GM12878 (cell line): ENCODE data around the gene CAV1. TPM values are rescaled to one million over a fixed set of nuclear protein-coding genes. Genes with fewer than 3 reads are reported as not detected.

Experiments
- ATAC-seq: fragments of 200-7000 bp; cut with Tn5 transposase; 3 replicates; pipeline ENCODE4 v1.9.1; 2020; ENCODE audit warnings: mild to moderate bottlenecking, moderate library complexity
- BruUV-seq: library from RNA; stranded (reverse); fragments of 400-500 nt; replicated peaks from 2 replicates; lab custom pipeline; 2021; lab: Mats Ljungman, UMichigan
- CTCF ChIA-PET: fragments of 300-600 bp; sonication (Branson Sonifier 250); formaldehyde crosslinking; extraction: SDS; loops from one replicate; lab custom pipeline; 2021; ENCODE audit warnings: inconsistent platforms; lab: Yijun Ruan, JAX
- POLR2A ChIA-PET: fragments of 350-600 bp; formaldehyde crosslinking; extraction: SDS; loops from one replicate; lab custom pipeline; 2021; ENCODE audit warnings: inconsistent platforms; lab: Charles Lee
- RAD21 ChIA-PET: fragments of 300-600 bp; sonication (Branson Sonifier 250); formaldehyde crosslinking; loops from one replicate; lab custom pipeline; 2023; ENCODE audit warnings: antibody characterized with exemption; ENCODE audit not compliant: unreplicated experiment; lab: Charles Lee
- SMC1A ChIA-PET: fragments of 300-600 bp; sonication (Branson Sonifier 250); formaldehyde crosslinking; loops from one replicate; lab custom pipeline; 2023; ENCODE audit not compliant: unreplicated experiment, uncharacterized antibody; lab: Charles Lee
- DNase-seq: peaks from one replicate; pipeline ENCODE4 v3.0.0-alpha.2; 2011; ENCODE audit warnings: low read depth, low spot score
- FAIRE-seq: peaks from 3 replicates; lab custom pipeline; 2011; peaks lifted over from hg19 to GRCh38; lab: Jason Lieb, UNC
- H2AFZ ChIP-seq: 2 replicates; pipeline ENCODE4 v1.6.0; 2011; ENCODE audit warnings: low read depth, low read length, control low read depth; ENCODE audit not compliant: control insufficient read depth
- H3K27ac ChIP-seq: 2 replicates; pipeline ENCODE4 v1.5.1; 2011; ENCODE audit warnings: control low read depth; ENCODE audit not compliant: control insufficient read depth, insufficient read depth
- H3K27me3 ChIP-seq, 2 experiments: replicated peaks in 1 of 2; 2 replicates each; pipeline versions ENCODE4 v1.6.0 to v1.6.1; 2011; ENCODE audit warnings: low read length in 1 of 2; ENCODE audit not compliant: control insufficient read depth in 2 of 2, insufficient read depth in 2 of 2
- H3K36me3 ChIP-seq, 2 experiments: 2 replicates each; pipeline ENCODE4 v1.5.1; 2011; ENCODE audit warnings: low read length in 1 of 2; ENCODE audit not compliant: control insufficient read depth in 2 of 2, insufficient read depth in 2 of 2
- H3K4me1 ChIP-seq: 2 replicates; pipeline ENCODE4 v1.6.1; 2011; ENCODE audit warnings: mild to moderate bottlenecking, low read length, moderate library complexity, mixed read lengths; ENCODE audit not compliant: control insufficient read depth, insufficient read depth
- H3K4me2 ChIP-seq: 2 replicates; pipeline ENCODE4 v1.6.0; 2011; ENCODE audit warnings: control low read depth; ENCODE audit not compliant: control insufficient read depth, insufficient read depth
- H3K4me3 ChIP-seq: fragments of 200-600 bp; sonication (generic); 2 replicates; pipeline ENCODE4 v1.5.1; 2016
- H3K79me2 ChIP-seq: 2 replicates; pipeline ENCODE4 v1.6.0; 2011; ENCODE audit warnings: low read length; ENCODE audit not compliant: control insufficient read depth, insufficient read depth
- H3K9ac ChIP-seq: 2 replicates; pipeline ENCODE4 v1.8.0; 2011; ENCODE audit warnings: low read length, control low read depth, mixed read lengths; ENCODE audit not compliant: control insufficient read depth, insufficient read depth
- H3K9me3 ChIP-seq: replicated peaks from 3 replicates; pipeline ENCODE4 v1.5.1; 2011; ENCODE audit warnings: mild to moderate bottlenecking, low read length; ENCODE audit not compliant: control insufficient read depth, insufficient read depth
- H4K20me1 ChIP-seq: 2 replicates; pipeline ENCODE4 v1.6.0; 2011; ENCODE audit not compliant: control insufficient read depth, insufficient read depth
- ATF3 ChIP-seq: IDR thresholded peaks from 2 replicates; pipeline ENCODE4 v1.6.1; 2011; ENCODE audit warnings: low read depth, mild to moderate bottlenecking, low read length, moderate library complexity, borderline replicate concordance; ENCODE audit errors: extremely low read depth
- ATF7 ChIP-seq: fragments of 450-650 bp; IDR thresholded peaks from 2 replicates; pipeline ENCODE4 v1.6.1; 2016; ENCODE audit warnings: low read depth, mild to moderate bottlenecking
- BRCA1 ChIP-seq: IDR thresholded peaks from 2 replicates; pipeline ENCODE4 v1.6.1; 2011; ENCODE audit warnings: low read depth, low read length, improper control_type of control experiment
- EP300 ChIP-seq, 2 experiments: fragments of 150-350 bp in 1 of 2; IDR thresholded peaks; 2 replicates each; pipeline ENCODE4 v1.6.1; 2011 to 2012; ENCODE audit warnings: low read depth in 2 of 2, low read length in 2 of 2, borderline replicate concordance in 1 of 2, improper control_type of control experiment in 1 of 2, inconsistent platforms in 1 of 2; ENCODE audit not compliant: control insufficient read depth in 1 of 2
- MLLT1 ChIP-seq: fragments of 450-650 bp; IDR thresholded peaks from 2 replicates; pipeline ENCODE4 v1.6.1; 2016; ENCODE audit warnings: mild to moderate bottlenecking
- MYC ChIP-seq: IDR thresholded peaks from 2 replicates; pipeline ENCODE4 v1.6.1; 2011; ENCODE audit warnings: mild to moderate bottlenecking, low read length, moderate library complexity, inconsistent platforms; ENCODE audit not compliant: insufficient read depth, insufficient replicate concordance, insufficient read length, severe bottlenecking
- NFXL1 ChIP-seq: fragments of 450-650 bp; IDR thresholded peaks from 2 replicates; pipeline ENCODE4 v1.6.1; 2017; ENCODE audit warnings: antibody characterized with exemption, mild to moderate bottlenecking, borderline replicate concordance
- NKRF ChIP-seq: fragments of 450-650 bp; conservative IDR thresholded peaks from 2 replicates; pipeline ENCODE4 v1.6.1; 2017; ENCODE audit warnings: mild to moderate bottlenecking, moderate library complexity
- PAX5 ChIP-seq: IDR thresholded peaks from 2 replicates; pipeline ENCODE4 v1.6.1; 2011; ENCODE audit warnings: low read depth, low read length, borderline replicate concordance
- PAX8 ChIP-seq: fragments of 450-650 bp; IDR thresholded peaks from 2 replicates; pipeline ENCODE4 v1.6.1; 2017; ENCODE audit warnings: mild to moderate bottlenecking, moderate library complexity
- PML ChIP-seq: IDR thresholded peaks from 2 replicates; pipeline ENCODE4 v1.6.1; 2012; ENCODE audit warnings: low read length, inconsistent platforms
- POU2F2 ChIP-seq: IDR thresholded peaks from 3 replicates; pipeline ENCODE4 v1.6.1; 2011; ENCODE audit warnings: low read depth, mild to moderate bottlenecking, low read length, borderline replicate concordance
- SPI1 ChIP-seq: IDR thresholded peaks from 2 replicates; pipeline ENCODE4 v1.6.1; 2011; ENCODE audit warnings: low read depth, mild to moderate bottlenecking, low read length, moderate library complexity, borderline replicate concordance; ENCODE audit not compliant: insufficient read depth
- TAF1 ChIP-seq: IDR thresholded peaks from 2 replicates; pipeline ENCODE4 v1.6.1; 2011; ENCODE audit warnings: mild to moderate bottlenecking, low read depth, low read length, borderline replicate concordance
- ZNF687 ChIP-seq: fragments of 450-650 bp; IDR thresholded peaks from 2 replicates; pipeline ENCODE4 v1.6.1; 2017; ENCODE audit warnings: mild to moderate bottlenecking, moderate library complexity
- WGBS: methylation state at CpG from one replicate; pipeline ENCODE4 v1.1.6; 2016; ENCODE audit warnings: low lambda C conversion rate; ENCODE audit not compliant: insufficient replicate concordance, insufficient coverage; ENCODE audit errors: missing lambda C conversion rate; 5-methylcytosine and 5-hydroxymethylcytosine counted together
- in situ Hi-C: fragments of 300-500 bp; cut with MboI; formaldehyde crosslinking; loops from 9 replicates; pipeline ENCODE4 v1.14.3; 2018; ENCODE audit warnings: mixed read lengths
- intact Hi-C: fragments of 100-400 bp; cut with micrococcal nuclease; formaldehyde crosslinking; loops from one replicate; pipeline ENCODE4 v1.14.2; 2022; ENCODE audit not compliant: unreplicated experiment
- polyA plus RNA-seq, 11 experiments: library from polyadenylated mRNA; depleted of rRNA in 4 of 11; unstranded in 6 of 11; stranded (reverse) in 5 of 11; fragments of >200 nt; fragmentation: Nextera tagmentation in 4 of 11; fragmentation: Illumina TruSeq in 1 of 11; extraction: Ambion mirVana in 4 of 11; extraction: Trizol in 1 of 11; gene quantifications; 1 replicate in 1 of 11; 2 replicates in 10 of 11; pipeline versions ENCODE4 v1.2.1 to v1.2.3, GENCODE V29; 2011 to 2016; ENCODE audit warnings: inconsistent platforms in 2 of 11, missing spikeins in 2 of 11, low read depth in 1 of 11
- total RNA-seq, 4 experiments: library from RNA; depleted of rRNA in 3 of 4; stranded (reverse); fragments of >200 nt in 3 of 4; fragmentation: Illumina TruSeq in 1 of 4; extraction: Trizol in 1 of 4; gene quantifications; 2 replicates each; pipeline versions ENCODE4 v1.2.1 to v1.2.3, GENCODE V29; 2013 to 2021

CAV1 gene
- total and polyA plus RNA-seq, 10 of the 15 experiments (the other 5 are each of a cell fraction or from before 2014, with no cell fraction given): 0.45 to 26.5 (median 2.0) TPM

- Histone ChIP-seq H3K9ac (no peak overlapping the region), H3K27me3 (0 out of 4 replicates have a peak, but pooled peaks cover 0 to 3% of the 10 kb centered on the region in 2 experiments)
- in situ Hi-C loops: no loop called here
- TF ChIP-seq PAX8 (no peak), NKRF (no peak), PAX5 (no peak), TAF1 (no peak), ZNF687 (no peak), MYC (no peak), NFXL1 (no peak), MLLT1 (no peak), ATF3 (no peak), ATF7 (no peak), SPI1 (no peak), BRCA1 (no peak), PML (no peak), EP300 (IDR thresholded peaks at IDR 0.05; ENCODE audit: borderline replicate concordance in 1 of 2, control insufficient read depth in 1 of 2, low read depth in 2 of 2, low read length in 2 of 2) (no peak), POU2F2 (no peak)
Observed at GRCh38 chr7:116521046-116521664, 3.7 kb upstream of the CAV1 start.

More at GRCh38 chr7:116521046-116521664, 3.7 kb upstream of the CAV1 start:
- no peak overlapping the region for H3K4me3 ChIP-seq
- no peak overlapping the region for H3K4me2 ChIP-seq
- no peaks in the 10 kb centered on the region for H3K4me1 ChIP-seq
- intact Hi-C loops: no loop called here
- SMC1A ChIA-PET: interaction anchor here (0.8 to 1.0 kb wide), 3 partner anchors 69 to 285 kb away, joined by 3 to 4 read pairs (median 3); no protein-coding TSS in a partner anchor
- RAD21 ChIA-PET: no interaction called here
- H3K79me2 ChIP-seq: no peaks in the 10 kb centered on the region
- no peak overlapping the region for H3K27ac ChIP-seq
- FAIRE-seq (no peak), ATAC-seq (no peak), DNase-seq (no peak)
- H4K20me1 ChIP-seq: no peaks in the 10 kb centered on the region
- H2AFZ ChIP-seq: no peak overlapping the region
- no peaks in the 10 kb centered on the region for H3K9me3 ChIP-seq
- POLR2A ChIA-PET: no interaction called here
- CTCF ChIA-PET: interaction anchor here (0.9 to 1.1 kb wide), 2 partner anchors 67 to 69 kb away, joined by 4 to 6 read pairs; no protein-coding TSS in a partner anchor
- WGBS: 70% methylated on average over 6 of the region's 6 CpGs
- no TSS peak for BruUV-seq
- no peaks in the 10 kb centered on the region for H3K36me3 ChIP-seq
